Epidermal melanocyte (primary cell): ENCODE results near the gene SCAMP1.
"Not testable (repeated sequence)": the region's sequence is repeated elsewhere in the genome, so short reads cannot be mapped to it uniquely, and the experiment has no call there.

Experiments used
- DNase-seq: peaks from one replicate; pipeline ENCODE4 v3.0.0; 2011; ENCODE audit warnings: low spot score; ENCODE audit not compliant: insufficient read length

Gene SCAMP1

GRCh38 chr5:78359831-78360673 is at the start of gene SCAMP1:
SCAMP1 (plus strand) TSS chr5:78360617; CDS start chr5:78360672, 55 bp downstream.
- peak; percentile 88 for DNase-seq

- no peak for DNase-seq
Measured at GRCh38 chr5:78317515-78317914, 42.9 kb upstream of the SCAMP1 start.

GRCh38 chr5:78318337-78318736 is 42.1 kb upstream of the SCAMP1 start:
- DNase-seq: no peak

GRCh38 chr5:78320401-78320800 is 40.0 kb upstream of the SCAMP1 start:
- peak; percentile 25 for DNase-seq

- DNase-seq: no peak
Measured at GRCh38 chr5:78323241-78323640, 37.2 kb upstream of the SCAMP1 start.

- DNase-seq: no peak
Measured at GRCh38 chr5:78326930-78327329, 33.5 kb upstream of the SCAMP1 start.

GRCh38 chr5:78327761-78328510 is 32.5 kb upstream of the SCAMP1 start:
- no peak for DNase-seq

GRCh38 chr5:78328585-78329173 is 31.7 kb upstream of the SCAMP1 start:
- no peak for DNase-seq

GRCh38 chr5:78331523-78332080 is 28.8 kb upstream of the SCAMP1 start:
- DNase-seq: no peak

- no peak for DNase-seq
Measured at GRCh38 chr5:78334811-78335210, 25.6 kb upstream of the SCAMP1 start.

- DNase-seq: no peak
Measured at GRCh38 chr5:78335976-78336375, 24.4 kb upstream of the SCAMP1 start.

- no peak for DNase-seq
Measured at GRCh38 chr5:78336698-78337097, 23.7 kb upstream of the SCAMP1 start.

GRCh38 chr5:78339617-78340436 is 20.6 kb upstream of the SCAMP1 start:
- no peak for DNase-seq

- DNase-seq: no peak
Measured at GRCh38 chr5:78341440-78341839, 19.0 kb upstream of the SCAMP1 start.

- DNase-seq: no peak
Measured at GRCh38 chr5:78345485-78345884, 14.9 kb upstream of the SCAMP1 start.

- DNase-seq: no peak
Measured at GRCh38 chr5:78353520-78353919, 6.9 kb upstream of the SCAMP1 start.

- DNase-seq: no peak
Measured at GRCh38 chr5:78354066-78354670, 6.2 kb upstream of the SCAMP1 start.

GRCh38 chr5:78355561-78355960 is 4.9 kb upstream of the SCAMP1 start:
- DNase-seq: no peak

GRCh38 chr5:78359455-78359830 is 974 bp upstream of the SCAMP1 start:
- DNase-seq: not testable (repeated sequence)

GRCh38 chr5:78360674-78360923 is 182 bp downstream of the SCAMP1 start:
- no peak for DNase-seq
